Measurements from ENCODE around the gene PIH1D1. TPM values are rescaled to one million over a fixed set of nuclear protein-coding genes. Genes with fewer than 3 reads are reported as not detected.

Gene PIH1D1
- total RNA-seq, 2 donors from 2014 or later: 60.2 to 95.4 TPM

GRCh38 chr19:49428547-49429451 lies 22.8 kb downstream of the PIH1D1 start:
- no peak for TF ChIP-seq CTCF (IDR thresholded peaks at IDR 0.05)

GRCh38 chr19:49427855-49428546 lies 23.6 kb downstream of the PIH1D1 start:
- Histone ChIP-seq H3K4me1 (ENCODE audit: control insufficient read depth in 1 of 2, low read depth in 2 of 2) (peaks cover 5 to 15% of the 10 kb centered on the region in 2 donors), H3K36me3 (no peaks in the 10 kb centered on the region), H3K9me3 (no peaks in the 10 kb centered on the region), H3K27me3 (replicated peaks; ENCODE audit: insufficient read depth) (peaks cover 71% of the 10 kb centered on the region), H3K27ac (no peak overlapping the region), H3K4me3 (peak overlapping the region; percentile 23)
- TF ChIP-seq CTCF (IDR thresholded peaks at IDR 0.05): no peak
- DNase-seq (ENCODE audit: low spot score): no peak
- ATAC-seq (ENCODE audit: insufficient number of reproducible peaks, low FRiP score, low read depth): no peak

More at GRCh38 chr19:49428547-49429451, 22.8 kb downstream of the PIH1D1 start:
- no peak for DNase-seq (ENCODE audit: low spot score)
- peaks cover 0 to 8% of the 10 kb centered on the region in 2 donors for H3K4me1 ChIP-seq (ENCODE audit: control insufficient read depth in 1 of 2, low read depth in 2 of 2)
- no peaks in the 10 kb centered on the region for H3K9me3 ChIP-seq
- H3K4me3 ChIP-seq: no peak overlapping the region
- no peaks in the 10 kb centered on the region for H3K36me3 ChIP-seq
- H3K27ac ChIP-seq: no peak overlapping the region
- ATAC-seq (ENCODE audit: insufficient number of reproducible peaks, low FRiP score, low read depth): no peak
- peaks cover 71% of the 10 kb centered on the region for H3K27me3 ChIP-seq (replicated peaks; ENCODE audit: insufficient read depth)

- TF ChIP-seq CTCF (IDR thresholded peaks at IDR 0.05): no peak
- Histone ChIP-seq H3K27ac (peak overlapping the region in 1 of 2 donors; percentile 20), H3K27me3 (replicated peaks; ENCODE audit: insufficient read depth) (peaks cover 68% of the 10 kb centered on the region), H3K36me3 (no peaks in the 10 kb centered on the region), H3K4me3 (no peak overlapping the region), H3K4me1 (ENCODE audit: control insufficient read depth in 1 of 2, low read depth in 2 of 2) (peaks cover 12 to 22% of the 10 kb centered on the region in 2 donors), H3K9me3 (no peaks in the 10 kb centered on the region)
- no peak for ATAC-seq (ENCODE audit: insufficient number of reproducible peaks, low FRiP score, low read depth)
- DNase-seq (ENCODE audit: low spot score): no peak
Observed at GRCh38 chr19:49427339-49427738, 24.3 kb downstream of the PIH1D1 start.

- no peaks in the 10 kb centered on the region for H3K9me3 ChIP-seq
- DNase-seq (ENCODE audit: low spot score) (no peak), ATAC-seq (ENCODE audit: insufficient number of reproducible peaks, low FRiP score, low read depth) (no peak)
- H3K27ac ChIP-seq: no peak overlapping the region
- peaks cover 71% of the 10 kb centered on the region for H3K27me3 ChIP-seq (replicated peaks; ENCODE audit: insufficient read depth)
- H3K36me3 ChIP-seq: no peaks in the 10 kb centered on the region
- H3K4me1 ChIP-seq (ENCODE audit: control insufficient read depth in 1 of 2, low read depth in 2 of 2): peaks cover 12 to 30% of the 10 kb centered on the region in 2 donors
- H3K4me3 ChIP-seq: no peak overlapping the region
- TF ChIP-seq CTCF (IDR thresholded peaks at IDR 0.05): no peak
Observed at GRCh38 chr19:49425922-49426592, 25.6 kb downstream of the PIH1D1 start.

- no peak for TF ChIP-seq CTCF (IDR thresholded peaks at IDR 0.05)
- no peak within 1 kb of the TSS for H3K27ac ChIP-seq
- no peaks in the 10 kb centered on the region for H3K36me3 ChIP-seq
- H3K4me1 ChIP-seq (ENCODE audit: control insufficient read depth in 1 of 2, low read depth in 2 of 2): peaks cover 12 to 36% of the 10 kb centered on the region in 2 donors
- ATAC-seq (ENCODE audit: insufficient number of reproducible peaks, low FRiP score, low read depth) (no peak), DNase-seq (ENCODE audit: low spot score) (no peak)
- H3K4me3 ChIP-seq: no peak within 1 kb of the TSS
- H3K27me3 ChIP-seq (replicated peaks; ENCODE audit: insufficient read depth): peaks cover 71% of the 10 kb centered on the region
- H3K9me3 ChIP-seq: no peaks in the 10 kb centered on the region
Observed at GRCh38 chr19:49425178-49425577, 26.4 kb downstream of the PIH1D1 start, which contains the start of gene GFY. Gene GFY, plus strand, starts transcription at chr19:49425388. Its CDS starts 1,043 bp downstream, at chr19:49426431.
